PFSK-1 (cell line): ENCODE results near the gene NT5C.

Experiments used
- POLR2AphosphoS5 ChIP-seq: IDR thresholded peaks from 2 replicates; pipeline ENCODE4 v1.6.1; 2012; ENCODE audit warnings: low read depth, mild to moderate bottlenecking, control low read depth, low read length, moderate library complexity
- SIN3A ChIP-seq: IDR thresholded peaks from 2 replicates; pipeline ENCODE4 v1.6.1; 2012; ENCODE audit warnings: mild to moderate bottlenecking, low read length, moderate library complexity, borderline replicate concordance; ENCODE audit not compliant: insufficient read depth
- TAF1 ChIP-seq: IDR thresholded peaks from 2 replicates; pipeline ENCODE4 v1.6.1; 2012; ENCODE audit warnings: low read length, control low read depth, borderline replicate concordance; ENCODE audit not compliant: insufficient read depth
- TF ChIP-seq, protein P1 (sequence below), 2 experiments: IDR thresholded peaks; 2 replicates each; pipeline versions ENCODE4 v1.6.1 to v1.8.0; 2011 to 2012; ENCODE audit warnings: low read depth in 2 of 2, low read length in 2 of 2, control low read depth in 1 of 2, inconsistent platforms in 1 of 2, mild to moderate bottlenecking in 1 of 2, moderate library complexity in 1 of 2; ENCODE audit not compliant: insufficient read depth in 1 of 2

GRCh38 chr17:75087182-75087557 is 44.4 kb downstream of the NT5C start:
- TF ChIP-seq SIN3A (no peak), POLR2AphosphoS5 (no peak), TAF1 (no peak)
- TF ChIP-seq, protein P1, sequence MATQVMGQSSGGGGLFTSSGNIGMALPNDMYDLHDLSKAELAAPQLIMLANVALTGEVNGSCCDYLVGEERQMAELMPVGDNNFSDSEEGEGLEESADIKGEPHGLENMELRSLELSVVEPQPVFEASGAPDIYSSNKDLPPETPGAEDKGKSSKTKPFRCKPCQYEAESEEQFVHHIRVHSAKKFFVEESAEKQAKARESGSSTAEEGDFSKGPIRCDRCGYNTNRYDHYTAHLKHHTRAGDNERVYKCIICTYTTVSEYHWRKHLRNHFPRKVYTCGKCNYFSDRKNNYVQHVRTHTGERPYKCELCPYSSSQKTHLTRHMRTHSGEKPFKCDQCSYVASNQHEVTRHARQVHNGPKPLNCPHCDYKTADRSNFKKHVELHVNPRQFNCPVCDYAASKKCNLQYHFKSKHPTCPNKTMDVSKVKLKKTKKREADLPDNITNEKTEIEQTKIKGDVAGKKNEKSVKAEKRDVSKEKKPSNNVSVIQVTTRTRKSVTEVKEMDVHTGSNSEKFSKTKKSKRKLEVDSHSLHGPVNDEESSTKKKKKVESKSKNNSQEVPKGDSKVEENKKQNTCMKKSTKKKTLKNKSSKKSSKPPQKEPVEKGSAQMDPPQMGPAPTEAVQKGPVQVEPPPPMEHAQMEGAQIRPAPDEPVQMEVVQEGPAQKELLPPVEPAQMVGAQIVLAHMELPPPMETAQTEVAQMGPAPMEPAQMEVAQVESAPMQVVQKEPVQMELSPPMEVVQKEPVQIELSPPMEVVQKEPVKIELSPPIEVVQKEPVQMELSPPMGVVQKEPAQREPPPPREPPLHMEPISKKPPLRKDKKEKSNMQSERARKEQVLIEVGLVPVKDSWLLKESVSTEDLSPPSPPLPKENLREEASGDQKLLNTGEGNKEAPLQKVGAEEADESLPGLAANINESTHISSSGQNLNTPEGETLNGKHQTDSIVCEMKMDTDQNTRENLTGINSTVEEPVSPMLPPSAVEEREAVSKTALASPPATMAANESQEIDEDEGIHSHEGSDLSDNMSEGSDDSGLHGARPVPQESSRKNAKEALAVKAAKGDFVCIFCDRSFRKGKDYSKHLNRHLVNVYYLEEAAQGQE (IDR thresholded peaks at IDR 0.05; ENCODE audit: insufficient read depth in 1 of 2, low read depth in 2 of 2, low read length in 2 of 2), result no peak
